CD14-positive monocyte (primary cell): ENCODE results near the gene IFNA14. TPM values are rescaled to one million over a fixed set of nuclear protein-coding genes. Genes with fewer than 3 reads are reported as not detected.

Source experiments
- DNase-seq, 3 donors: peaks; one replicate each; pipeline ENCODE4 v3.0.0-alpha.2; 2011 to 2022
- H2AFZ ChIP-seq: 2 replicates; pipeline ENCODE4 v1.6.0; 2012; ENCODE audit warnings: mild to moderate bottlenecking, low read depth, low read length, inconsistent platforms; ENCODE audit not compliant: insufficient read depth, poor library complexity, severe bottlenecking
- H3K27ac ChIP-seq, 2 donors: 1 replicate in 1 of 2; 2 replicates in 1 of 2; pipeline ENCODE4 v1.5.1; 2012 to 2013; ENCODE audit warnings: low read length in 2 of 2, control low read depth in 1 of 2, inconsistent platforms in 1 of 2, low read depth in 1 of 2, mild to moderate bottlenecking in 1 of 2
- H3K27me3 ChIP-seq, 2 donors: one replicate each; pipeline versions ENCODE4 v1.6.0 to v1.6.1; 2011 to 2013; ENCODE audit warnings: low read length in 2 of 2; ENCODE audit not compliant: control insufficient read depth in 2 of 2, insufficient read depth in 2 of 2
- H3K36me3 ChIP-seq, 2 donors: replicated peaks in 1 of 2; 1 replicate in 1 of 2; 2 replicates in 1 of 2; pipeline versions ENCODE4 v1.5.1 to v1.6.1; 2012 to 2013; ENCODE audit warnings: low read length in 2 of 2, control low read depth in 1 of 2, inconsistent platforms in 1 of 2, mild to moderate bottlenecking in 1 of 2; ENCODE audit not compliant: insufficient read depth in 2 of 2, control insufficient read depth in 1 of 2
- H3K4me1 ChIP-seq, 2 donors: 1 replicate in 1 of 2; 2 replicates in 1 of 2; pipeline versions ENCODE4 v1.5.1 to v1.6.1; 2012 to 2013; ENCODE audit warnings: low read length in 2 of 2, control low read depth in 1 of 2, inconsistent platforms in 1 of 2, mild to moderate bottlenecking in 1 of 2, moderate library complexity in 1 of 2; ENCODE audit not compliant: insufficient read depth in 2 of 2, control insufficient read depth in 1 of 2
- H3K4me2 ChIP-seq: replicated peaks from 2 replicates; pipeline ENCODE3; 2012; ENCODE audit warnings: low read length, moderate library complexity, mild to moderate bottlenecking; ENCODE audit not compliant: poor library complexity, severe bottlenecking; ENCODE audit errors: extremely low read depth
- H3K4me3 ChIP-seq, 3 experiments: fragments of 200-600 bp in 1 of 3; sonication (generic) in 1 of 3; replicated peaks in 1 of 3; 1 replicate in 2 of 3; 2 replicates in 1 of 3; pipeline ENCODE4 v1.5.1; 2011 to 2013; ENCODE audit warnings: low read length in 3 of 3, mild to moderate bottlenecking in 3 of 3, control low read depth in 2 of 3, low read depth in 2 of 3, inconsistent platforms in 1 of 3, moderate library complexity in 1 of 3
- H3K79me2 ChIP-seq: 2 replicates; pipeline ENCODE4 v1.6.0; 2012; ENCODE audit warnings: mild to moderate bottlenecking, control low read depth, inconsistent platforms, low read length, moderate library complexity; ENCODE audit not compliant: insufficient read depth
- H3K9ac ChIP-seq: 2 replicates; pipeline ENCODE4 v1.6.0; 2017; ENCODE audit warnings: low read length, mild to moderate bottlenecking; ENCODE audit not compliant: insufficient read depth, poor library complexity, severe bottlenecking
- H3K9me3 ChIP-seq, 2 donors: replicated peaks in 1 of 2; 1 replicate in 1 of 2; 2 replicates in 1 of 2; pipeline versions ENCODE4 v1.5.1 to v1.6.1; 2012 to 2013; ENCODE audit warnings: low read length in 2 of 2, control low read depth in 1 of 2; ENCODE audit not compliant: control insufficient read depth in 1 of 2, insufficient read depth in 1 of 2
- H4K20me1 ChIP-seq: 2 replicates; pipeline ENCODE4 v1.6.0; 2012; ENCODE audit warnings: mild to moderate bottlenecking, low read length, control low read depth, moderate library complexity; ENCODE audit not compliant: insufficient read depth
- H3K27ac Mint-ChIP-seq, 7 donors: one replicate each; pipeline ENCODE4 v1.8.0; 2020; ENCODE audit warnings: mild to moderate bottlenecking in 7 of 7, mixed read lengths in 7 of 7, moderate library complexity in 6 of 7, inconsistent platforms in 2 of 7
- H3K27me3 Mint-ChIP-seq, 3 donors: one replicate each; pipeline ENCODE4 v1.8.0; 2021 to 2022; ENCODE audit warnings: low read depth in 3 of 3, mild to moderate bottlenecking in 3 of 3, mixed read lengths in 3 of 3, moderate library complexity in 3 of 3, inconsistent platforms in 1 of 3
- H3K36me3 Mint-ChIP-seq, 2 donors: one replicate each; pipeline ENCODE4 v1.8.0; 2020; ENCODE audit warnings: mixed read lengths in 2 of 2, inconsistent platforms in 1 of 2, mild to moderate bottlenecking in 1 of 2
- H3K4me1 Mint-ChIP-seq: one replicate; pipeline ENCODE4 v1.8.0; 2020; ENCODE audit warnings: mild to moderate bottlenecking, mixed read lengths
- H3K4me3 Mint-ChIP-seq, 2 donors: one replicate each; pipeline ENCODE4 v1.8.0; 2020; ENCODE audit warnings: mild to moderate bottlenecking in 2 of 2, mixed read lengths in 2 of 2, moderate library complexity in 1 of 2
- H3K9me3 Mint-ChIP-seq, 7 donors: one replicate each; pipeline ENCODE4 v1.8.0; 2020 to 2022; ENCODE audit warnings: mixed read lengths in 7 of 7, mild to moderate bottlenecking in 6 of 7, moderate library complexity in 6 of 7, inconsistent platforms in 2 of 7
- WGBS: methylation state at CpG from one replicate; pipeline ENCODE4 v1.1.5; 2013; ENCODE audit warnings: missing lambda C conversion rate; ENCODE audit not compliant: insufficient coverage; 5-methylcytosine and 5-hydroxymethylcytosine counted together
- intact Hi-C, 2 donors: fragments of 100-400 bp; cut with micrococcal nuclease; formaldehyde crosslinking; loops; one replicate each; pipeline versions ENCODE4 v1.15.0 to v1.15.1; 2023
- polyA plus RNA-seq, 3 donors: library from polyadenylated mRNA; depleted of rRNA in 1 of 3; unstranded in 2 of 3; stranded (reverse) in 1 of 3; fragments of 300-500 nt in 2 of 3; fragments of >200 nt in 1 of 3; fragmentation: Illumina TruSeq in 2 of 3; gene quantifications; 1 replicate in 2 of 3; 2 replicates in 1 of 3; pipeline ENCODE4 v1.2.3, GENCODE V29; 2012 to 2021
- TF ChIP-seq, protein P1 (sequence below): fragments of 200-600 bp; IDR thresholded peaks from one replicate; pipeline ENCODE4 v1.8.0; 2022; ENCODE audit warnings: antibody characterized with exemption, mild to moderate bottlenecking

IFNA14 gene
- polyA plus RNA-seq, 3 donors = not detected

DNA sequence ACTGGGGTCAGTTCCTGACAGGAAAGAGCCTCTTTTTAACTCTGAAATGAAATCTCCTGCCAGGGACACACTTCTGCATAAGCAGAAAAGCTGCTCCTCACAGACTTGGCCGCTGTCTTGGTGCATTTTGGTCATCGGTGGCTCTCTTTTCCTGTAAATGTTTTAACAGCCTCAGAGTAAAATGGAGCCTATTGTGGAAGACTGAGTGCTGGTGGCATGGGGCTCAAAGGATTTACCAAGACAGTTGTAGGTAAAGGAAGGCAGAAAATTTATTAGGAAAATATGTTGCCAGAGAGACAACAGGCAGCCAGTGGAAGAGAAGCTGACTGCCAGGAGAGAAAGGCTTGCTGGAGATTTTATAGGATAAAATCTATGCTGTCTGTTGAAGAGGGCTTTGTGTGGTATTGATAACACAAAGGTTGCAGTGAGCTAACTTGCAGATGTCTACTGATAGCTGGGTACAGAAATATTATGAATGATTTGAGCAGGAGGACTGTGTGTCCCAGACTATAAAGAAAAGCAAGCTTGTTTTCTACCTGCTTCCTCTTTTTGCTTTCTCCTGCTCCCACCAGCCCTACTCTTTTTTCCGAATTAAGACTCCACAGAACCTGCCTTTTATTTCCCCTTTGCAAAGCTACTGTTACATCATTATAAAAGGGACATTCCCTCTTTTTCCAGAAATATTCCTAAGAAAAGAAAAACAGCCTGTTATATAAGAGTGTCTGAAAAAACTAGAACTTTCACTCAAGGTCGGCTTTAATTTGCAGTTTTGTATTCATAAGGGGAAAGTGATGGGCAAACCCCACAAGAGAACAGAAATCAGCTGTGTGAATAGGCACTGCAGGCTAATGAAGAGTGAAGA lies 27.9 kb upstream of the IFNA14 start:
- peak overlapping the region; percentile 22 for H3K9ac ChIP-seq
- peaks cover 11% of the 10 kb centered on the region for H3K4me1 Mint-ChIP-seq

DNA sequence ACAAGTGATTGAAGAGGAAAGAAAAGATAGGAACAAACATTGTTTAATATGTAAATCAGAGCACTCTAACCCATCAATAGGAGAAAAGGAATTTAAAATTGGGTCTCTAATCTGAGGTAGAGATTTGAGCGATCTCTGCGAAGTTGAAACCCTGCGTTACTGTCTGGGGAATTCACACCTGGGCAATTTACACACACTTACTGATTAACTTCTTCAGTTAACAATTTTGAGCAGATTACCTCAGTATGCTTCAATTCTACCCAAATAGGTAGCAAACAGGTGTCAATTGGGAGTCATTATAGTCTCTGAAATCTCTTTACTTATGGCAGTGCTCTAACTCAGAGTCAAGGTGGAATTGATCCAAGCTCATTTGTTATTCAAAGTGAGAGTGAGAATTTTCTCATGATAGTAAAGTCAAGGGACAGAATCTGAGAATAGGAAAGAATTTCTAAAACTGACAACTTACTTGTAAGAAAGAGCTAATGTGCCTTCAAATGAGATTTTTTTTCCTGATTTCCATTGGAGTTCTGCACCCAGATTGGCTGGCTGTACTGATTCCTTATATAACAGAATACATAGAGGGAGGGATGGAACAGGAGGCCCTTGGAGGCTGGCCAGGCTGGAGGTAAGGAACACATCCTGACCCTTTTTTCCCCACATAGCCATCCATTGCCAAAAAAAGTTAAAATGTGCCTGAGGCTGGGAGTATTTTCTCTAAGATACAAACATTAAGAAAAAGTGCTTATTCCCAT lies 27.1 kb upstream of the IFNA14 start:
- H3K4me1 Mint-ChIP-seq = peaks cover 11% of the 10 kb centered on the region
- intact Hi-C loops = no loop called here
- Histone ChIP-seq H4K20me1 (no peaks in the 10 kb centered on the region), H3K79me2 (no peaks in the 10 kb centered on the region), H3K27ac (no peak overlapping the region), H3K27me3 (no peaks in the 10 kb centered on the region), H2AFZ (no peak overlapping the region), H3K4me3 (no peak overlapping the region), H3K4me1 (peaks cover 9% of the 10 kb centered on the region in 2 donors), H3K36me3 (no peaks in the 10 kb centered on the region), H3K9me3 (no peaks in the 10 kb centered on the region), H3K9ac (no peak overlapping the region), H3K4me2 (no peak overlapping the region)
- no CpG with 5 or more reads among the region's 3 CpGs for WGBS
- H3K36me3 Mint-ChIP-seq = no peaks in the 10 kb centered on the region
- H3K27me3 Mint-ChIP-seq = peaks cover 0 to 9% (median 2%) of the 10 kb centered on the region in 3 donors
- peaks cover 0 to 2% (median 0%) of the 10 kb centered on the region in 7 donors for H3K9me3 Mint-ChIP-seq
- H3K27ac Mint-ChIP-seq = no peak overlapping the region
- TF ChIP-seq, protein P1, sequence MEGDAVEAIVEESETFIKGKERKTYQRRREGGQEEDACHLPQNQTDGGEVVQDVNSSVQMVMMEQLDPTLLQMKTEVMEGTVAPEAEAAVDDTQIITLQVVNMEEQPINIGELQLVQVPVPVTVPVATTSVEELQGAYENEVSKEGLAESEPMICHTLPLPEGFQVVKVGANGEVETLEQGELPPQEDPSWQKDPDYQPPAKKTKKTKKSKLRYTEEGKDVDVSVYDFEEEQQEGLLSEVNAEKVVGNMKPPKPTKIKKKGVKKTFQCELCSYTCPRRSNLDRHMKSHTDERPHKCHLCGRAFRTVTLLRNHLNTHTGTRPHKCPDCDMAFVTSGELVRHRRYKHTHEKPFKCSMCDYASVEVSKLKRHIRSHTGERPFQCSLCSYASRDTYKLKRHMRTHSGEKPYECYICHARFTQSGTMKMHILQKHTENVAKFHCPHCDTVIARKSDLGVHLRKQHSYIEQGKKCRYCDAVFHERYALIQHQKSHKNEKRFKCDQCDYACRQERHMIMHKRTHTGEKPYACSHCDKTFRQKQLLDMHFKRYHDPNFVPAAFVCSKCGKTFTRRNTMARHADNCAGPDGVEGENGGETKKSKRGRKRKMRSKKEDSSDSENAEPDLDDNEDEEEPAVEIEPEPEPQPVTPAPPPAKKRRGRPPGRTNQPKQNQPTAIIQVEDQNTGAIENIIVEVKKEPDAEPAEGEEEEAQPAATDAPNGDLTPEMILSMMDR = no peak
- no peak for DNase-seq
- no peak overlapping the region for H3K4me3 Mint-ChIP-seq

More for the DNA sequence above, 27.9 kb upstream of the IFNA14 start:
- peak in 1 of 3 donors; percentile 14 for DNase-seq
- peaks cover 0 to 4% (median 0%) of the 10 kb centered on the region in 7 donors for H3K9me3 Mint-ChIP-seq
- TF ChIP-seq, protein P1 = no peak
- H3K4me3 ChIP-seq = peak overlapping the region in 1 of 3 experiments; percentile 49
- no peaks in the 10 kb centered on the region for H3K27me3 ChIP-seq
- WGBS = 20% methylated on average over 1 of the region's 4 CpGs
- peak overlapping the region; percentile 55 for H3K4me2 ChIP-seq
- H3K27ac Mint-ChIP-seq = no peak overlapping the region
- peaks cover 9% of the 10 kb centered on the region in 2 donors for H3K4me1 ChIP-seq
- peak overlapping the region; percentile 32 to 73 for H3K4me3 Mint-ChIP-seq
- intact Hi-C loops = no loop called here
- no peaks in the 10 kb centered on the region for H3K9me3 ChIP-seq
- peak overlapping the region; percentile 8 for H2AFZ ChIP-seq
- H3K27me3 Mint-ChIP-seq = peaks cover 0 to 9% (median 1%) of the 10 kb centered on the region in 3 donors
- H3K36me3 Mint-ChIP-seq = no peaks in the 10 kb centered on the region
- no peaks in the 10 kb centered on the region for H3K36me3 ChIP-seq
- H3K27ac ChIP-seq = no peak overlapping the region
- no peaks in the 10 kb centered on the region for H3K79me2 ChIP-seq
- no peaks in the 10 kb centered on the region for H4K20me1 ChIP-seq
